Activated CD4-positive, CD25-positive, alpha-beta regulatory T cell (primary cell): Measurements from ENCODE around the gene FBXO42.
"Not testable (repeated sequence)": the region's sequence is repeated elsewhere in the genome, so short reads cannot be mapped to it uniquely, and the experiment has no call there.

Experiments used
- DNase-seq, 4 experiments: peaks; one replicate each; lab custom pipeline; 2025; lab: John Stamatoyannopoulos, UW

The FBXO42 gene

GRCh38 chr1:16218674-16219071 is 133.6 kb downstream of the FBXO42 start:
- DNase-seq = no peak

- DNase-seq = no peak
These were observed 134.1 kb downstream of the FBXO42 start for GRCh38 chr1:16218014-16218673.

- peak; percentile 79 to 87 (median 80) for DNase-seq
These were observed 135.1 kb downstream of the FBXO42 start for GRCh38 chr1:16217061-16217785.

- DNase-seq = peak in 3 of 4 experiments; percentile 12 to 21 (median 20)
These were observed 136.2 kb downstream of the FBXO42 start for GRCh38 chr1:16215882-16216753.

DNA sequence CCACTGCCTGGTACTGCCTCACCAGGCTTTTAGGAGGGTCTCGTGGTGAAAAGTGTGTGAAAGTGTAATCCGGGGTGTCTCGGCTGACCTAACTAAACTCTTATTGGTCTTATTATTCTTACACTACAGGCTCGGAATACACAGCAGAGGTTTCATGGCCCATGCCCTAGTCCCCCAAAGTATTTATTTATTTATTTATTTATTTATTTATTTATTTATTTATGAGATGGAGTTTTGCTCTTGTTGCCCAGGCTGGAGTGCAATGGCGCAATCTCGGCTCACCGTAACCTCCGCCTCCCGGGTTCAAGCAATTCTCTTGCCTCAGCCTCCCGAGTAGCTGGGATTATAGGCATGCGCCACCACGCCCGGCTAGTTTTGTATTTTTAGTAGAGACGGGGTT is 137.0 kb downstream of the FBXO42 start:
- DNase-seq = not testable (repeated sequence)

GRCh38 chr1:16213544-16213943 is 138.7 kb downstream of the FBXO42 start:
- not testable (repeated sequence) for DNase-seq

GRCh38 chr1:16213013-16213412 is 139.3 kb downstream of the FBXO42 start:
- no peak for DNase-seq

GRCh38 chr1:16212251-16212961 is 139.9 kb downstream of the FBXO42 start, which contains the start of gene ARHGEF19:
ARHGEF19 (minus strand) TSS chr1:16212652; CDS start chr1:16209054, 3,598 bp downstream.
- no peak for DNase-seq

DNA sequence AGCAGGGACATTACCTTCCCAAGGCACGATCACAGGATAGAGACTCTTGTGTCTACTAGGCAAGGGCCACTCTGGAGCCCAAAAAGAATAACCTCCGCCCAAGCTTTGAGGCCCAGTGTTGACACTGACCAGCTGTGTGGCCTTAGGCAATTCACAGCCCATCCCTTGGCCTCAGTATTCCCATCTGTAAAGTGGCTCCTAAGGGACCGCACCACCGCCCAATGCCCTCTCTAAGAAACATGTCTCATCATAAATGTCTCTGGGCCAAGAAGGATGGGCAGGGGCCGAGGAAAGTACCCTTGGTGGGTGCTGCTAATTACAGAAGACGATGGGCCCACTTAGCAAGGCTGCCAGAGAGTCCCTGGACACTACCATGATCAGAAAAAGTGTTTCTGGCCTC is 140.5 kb downstream of the FBXO42 start:
- no peak for DNase-seq

DNA sequence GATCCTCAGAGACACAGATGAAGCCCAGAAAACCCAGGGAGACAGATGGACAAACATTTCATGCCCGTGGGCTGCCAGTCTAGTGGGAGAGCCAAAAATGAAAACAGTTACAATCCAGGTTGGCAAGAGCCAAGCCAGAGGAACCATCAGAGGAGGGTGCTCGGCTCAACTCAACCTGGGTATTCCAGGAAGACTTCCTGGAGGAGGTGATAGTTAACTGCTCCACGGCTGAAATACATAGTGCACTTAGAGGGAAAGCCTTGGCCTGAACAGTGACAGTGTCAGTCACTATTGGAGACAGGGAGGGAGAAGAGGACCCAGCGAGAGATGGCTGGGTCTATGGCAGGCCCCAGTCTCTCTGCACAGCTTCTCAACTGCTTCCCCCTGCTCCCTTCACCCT is 141.7 kb downstream of the FBXO42 start:
- no peak for DNase-seq

DNA sequence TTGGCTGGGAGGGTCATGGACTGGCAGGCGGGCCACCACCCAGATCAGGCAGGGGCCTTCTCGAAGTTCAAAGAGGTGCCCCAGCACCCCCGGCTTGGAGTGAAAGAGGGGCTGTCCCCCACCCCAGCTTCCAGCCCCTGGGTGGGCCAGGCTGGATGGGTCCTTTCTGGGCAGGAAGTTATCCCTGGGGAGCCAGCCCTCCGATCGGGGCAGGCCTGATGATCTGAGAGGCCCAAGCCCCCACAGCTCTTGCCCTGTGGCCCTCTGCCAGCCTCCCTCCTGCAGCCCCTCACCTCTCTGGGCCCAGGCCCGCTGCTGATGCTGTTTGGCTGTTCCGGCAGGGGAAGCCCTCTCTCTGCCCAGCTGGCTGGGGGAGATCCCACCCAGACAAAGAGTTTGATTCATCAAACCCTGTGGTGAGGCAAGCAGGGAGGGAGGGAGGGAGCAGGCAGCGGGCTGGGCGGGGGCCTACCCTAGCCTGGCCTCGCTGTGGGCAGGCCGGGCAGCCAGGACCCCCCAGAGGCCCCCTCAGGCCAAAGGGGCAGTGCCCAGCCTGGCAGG is 142.4 kb downstream of the FBXO42 start:
- DNase-seq = no peak

- no peak for DNase-seq
These were observed 143.0 kb downstream of the FBXO42 start for GRCh38 chr1:16209132-16209846.

DNA sequence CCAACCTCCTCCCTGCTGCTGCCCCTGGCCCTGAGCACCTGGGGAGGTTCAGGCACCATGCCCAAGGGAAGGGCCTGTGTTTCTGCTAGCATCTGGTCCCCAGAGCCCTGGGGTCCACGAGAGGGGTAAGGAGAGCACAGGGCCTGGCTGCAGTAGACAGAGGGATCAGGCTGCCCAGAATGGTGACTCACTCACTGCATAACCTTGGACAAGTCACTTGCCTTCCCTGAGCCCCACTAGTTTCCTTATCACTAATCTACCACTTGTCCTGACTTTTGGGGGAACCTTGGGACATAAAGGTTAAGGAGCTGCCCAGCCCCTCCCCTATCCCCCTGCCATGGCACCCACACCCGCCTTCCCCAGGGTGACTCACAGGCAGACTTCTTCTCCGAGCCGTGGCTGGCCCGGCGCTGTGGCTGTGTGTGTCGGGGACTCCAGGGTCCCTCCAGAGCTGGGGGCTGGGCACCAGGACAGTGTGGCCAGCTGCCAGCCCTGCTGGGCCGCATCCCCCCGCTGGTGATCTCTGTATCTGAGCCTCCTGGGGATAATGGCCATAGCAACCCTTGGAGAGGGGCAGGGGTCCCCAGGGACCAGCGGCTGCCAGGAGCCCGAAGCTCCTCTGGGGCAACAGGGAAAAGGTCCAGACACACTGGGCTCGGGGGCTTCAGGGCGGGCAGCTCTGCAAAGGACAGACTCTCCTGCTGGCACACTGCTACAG is 143.9 kb downstream of the FBXO42 start:
- no peak for DNase-seq

DNA sequence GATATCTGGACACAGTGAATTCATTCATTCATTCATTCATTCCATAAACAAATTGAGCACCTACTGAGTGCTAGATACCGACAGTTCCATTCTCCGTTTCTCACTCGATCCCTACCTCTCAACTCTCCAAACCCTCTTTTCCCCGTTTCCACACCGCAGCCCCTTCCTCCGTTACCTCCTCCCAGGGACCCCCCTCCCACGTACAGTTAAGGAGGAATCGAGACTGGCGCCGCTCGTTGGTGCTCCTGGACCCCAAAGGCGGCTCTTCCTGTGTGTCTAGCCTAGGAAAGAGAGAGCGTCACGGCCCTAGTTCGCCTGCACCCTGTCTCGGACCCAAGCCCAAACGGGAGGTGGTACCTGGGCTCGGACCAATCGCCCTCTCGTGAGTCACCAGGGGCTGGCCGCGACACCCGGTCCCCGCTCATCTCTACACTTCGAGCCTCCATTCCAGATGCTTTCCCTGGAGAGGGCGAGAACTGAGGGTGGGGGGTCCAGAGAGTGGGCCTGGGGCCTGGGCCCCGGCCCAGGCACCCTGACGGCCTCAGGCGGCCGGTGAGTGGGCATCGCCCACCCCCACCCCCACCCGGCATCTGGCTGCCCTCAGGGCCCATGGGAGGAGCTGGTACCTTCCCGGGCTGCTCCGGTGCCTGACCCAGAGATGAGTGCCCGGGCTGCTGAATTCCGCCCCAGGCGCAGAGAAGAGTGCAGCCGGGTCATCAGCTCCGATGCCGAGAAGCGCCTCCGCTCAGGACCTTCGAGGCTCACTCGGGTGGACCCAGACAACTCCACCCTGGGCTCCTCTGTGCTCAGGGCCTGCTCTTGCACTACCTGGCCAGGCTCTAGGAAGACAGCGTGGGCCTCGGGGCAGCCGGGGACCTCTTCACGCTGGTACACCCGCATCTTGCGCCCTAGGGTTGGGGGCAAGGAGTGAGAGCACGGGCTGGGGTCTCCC is 144.7 kb downstream of the FBXO42 start:
- no peak for DNase-seq

GRCh38 chr1:16206547-16207317 is 145.5 kb downstream of the FBXO42 start:
- DNase-seq = peak; percentile 82 to 90 (median 88)

GRCh38 chr1:16205891-16206546 is 146.3 kb downstream of the FBXO42 start:
- DNase-seq = no peak

DNA sequence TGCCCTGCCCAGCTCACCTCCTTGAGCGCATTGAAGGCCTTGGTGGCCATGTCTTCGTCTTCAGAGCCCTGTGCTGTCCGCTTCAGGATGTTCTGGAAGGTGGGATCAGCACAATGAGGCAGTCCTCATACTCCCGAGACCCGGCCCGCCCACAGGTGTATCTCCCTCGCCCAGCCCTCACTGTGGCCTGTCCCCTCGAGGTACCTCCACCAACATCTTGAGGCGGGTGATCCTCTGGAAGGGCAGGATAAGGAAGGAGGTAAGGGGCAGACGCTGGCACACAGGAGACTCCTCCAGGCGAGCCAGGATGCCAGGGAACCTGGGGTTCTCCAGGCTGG is 147.0 kb downstream of the FBXO42 start:
- DNase-seq = no peak
